Renal cortical epithelial cell (primary cell): Measurements from ENCODE around the gene RELB. TPM values are rescaled to one million over a fixed set of nuclear protein-coding genes. Genes with fewer than 3 reads are reported as not detected.

ENCODE experiments used
- DNase-seq: peaks from one replicate; pipeline ENCODE4 v3.0.0-alpha.2; 2011; ENCODE audit warnings: low read depth
- total RNA-seq: library from RNA; depleted of rRNA; stranded (reverse); fragments of >200 nt; gene quantifications from 2 replicates; pipeline ENCODE4 v1.2.3, GENCODE V29; 2014

RELB gene
- total RNA-seq, 1 donor from 2014 or later: 25.9 TPM

GRCh38 chr19:45079911-45080370 lies 78.7 kb downstream of the RELB start:
- DNase-seq: no peak

DNA sequence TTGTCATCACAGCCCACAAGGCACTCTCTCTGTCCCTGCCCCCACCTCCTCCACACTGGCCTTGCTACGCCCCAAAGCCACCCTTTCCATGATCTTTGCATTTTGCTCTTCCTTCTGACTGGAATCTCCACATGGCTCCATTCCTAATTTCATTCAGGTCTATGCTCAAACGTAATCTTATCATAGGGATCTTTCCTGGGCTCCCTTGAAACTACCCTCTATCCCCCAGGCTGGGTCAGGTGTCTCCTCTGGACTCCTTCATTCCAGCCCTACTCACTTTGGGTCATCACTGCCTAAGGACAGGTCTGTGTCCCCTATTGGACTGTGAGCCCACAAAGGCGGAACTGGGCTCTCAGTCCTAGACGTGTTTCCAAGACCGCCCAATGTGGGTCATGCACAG lies 80.9 kb downstream of the RELB start:
- DNase-seq: no peak

DNA sequence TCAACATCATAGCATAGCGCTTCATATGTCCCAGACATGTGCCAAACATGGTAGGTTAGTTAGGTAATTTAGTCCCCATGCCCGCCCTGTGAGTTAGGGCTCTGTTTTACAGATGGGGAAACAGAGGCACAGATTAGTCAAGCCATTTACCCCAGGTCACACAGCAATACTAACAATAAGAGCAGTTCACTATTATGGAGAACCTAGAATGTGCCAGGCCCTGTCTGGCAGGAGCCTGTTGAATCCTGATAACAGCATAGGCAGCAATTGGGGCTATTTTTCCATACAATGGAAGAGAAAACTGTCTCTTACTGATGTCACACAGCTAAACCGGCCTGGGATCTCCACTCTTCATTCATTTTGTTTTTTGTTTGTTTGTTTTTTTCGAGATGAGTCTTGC lies 85.2 kb downstream of the RELB start:
- DNase-seq: no peak

GRCh38 chr19:45087531-45087930 lies 86.3 kb downstream of the RELB start:
- DNase-seq: no peak

Other genes with a start within 250 kb of the RELB start
- gene CBLC, start 223.6 kb upstream of the RELB start, total RNA-seq: 2.4 and 23.1 TPM in 2 replicates
- 7.5 and 186 TPM in 2 replicates for gene BCAM, start 192.4 kb upstream of the RELB start, total RNA-seq
- gene NECTIN2, start 155.2 kb upstream of the RELB start, total RNA-seq: 119 and 183 TPM in 2 replicates
- gene TOMM40, start 110.2 kb upstream of the RELB start, total RNA-seq: 65.9 and 71.9 TPM in 2 replicates
- 14.8 and 38.3 TPM in 2 replicates for gene APOE, start 95.7 kb upstream of the RELB start, total RNA-seq
- 0.20 and 5.4 TPM in 2 replicates for gene APOC1, start 86.9 kb upstream of the RELB start, total RNA-seq
- gene APOC4, start 59.2 kb upstream of the RELB start, total RNA-seq: not detected in 2 replicates
- gene APOC2, start 55.4 kb upstream of the RELB start, total RNA-seq: not detected in 2 replicates
- 18.4 and 77.4 TPM in 2 replicates for gene CLPTM1, start 46.1 kb upstream of the RELB start, total RNA-seq
- 7.5 and 25.1 TPM in 2 replicates for gene CLASRP, start 37.6 kb downstream of the RELB start, total RNA-seq
- 0.65 TPM in 1 of 2 replicates, not detected in the other for gene ZNF296, start 75.0 kb downstream of the RELB start, total RNA-seq
- 21.5 and 51.4 TPM in 2 replicates for gene GEMIN7, start 77.8 kb downstream of the RELB start, total RNA-seq
- gene PPP1R37, start 91.7 kb downstream of the RELB start, total RNA-seq: 35.6 and 37.1 TPM in 2 replicates
- 0.10 TPM in 1 of 2 replicates, not detected in the other for gene NKPD1, start 159.5 kb downstream of the RELB start, total RNA-seq
- gene TRAPPC6A, start 176.8 kb downstream of the RELB start, total RNA-seq: 20.1 and 22.4 TPM in 2 replicates
- 4.5 and 7.4 TPM in 2 replicates for gene BLOC1S3, start 177.3 kb downstream of the RELB start, total RNA-seq
- not detected in 2 replicates for gene EXOC3L2, start 243.9 kb downstream of the RELB start, total RNA-seq
- 5.0 and 27.2 TPM in 2 replicates for gene MARK4, start 249.8 kb downstream of the RELB start, total RNA-seq